ENCODE results near the gene HOXB2.
"Not testable (repeated sequence)": the region's sequence is repeated elsewhere in the genome, so short reads cannot be mapped to it uniquely, and the experiment has no call there.

HOXB2 gene

GRCh38 chr17:48541577-48542113 lies 3.3 kb downstream of the HOXB2 start:
- DNase-seq (ENCODE audit: low read depth in 4 of 4, low spot score in 1 of 4) = peak in 2 of 4 experiments; percentile 12 to 15

- no peak for DNase-seq (ENCODE audit: low read depth in 4 of 4, low spot score in 1 of 4)
Observed at GRCh38 chr17:48541036-48541576, 3.8 kb downstream of the HOXB2 start.

- no peak for DNase-seq (ENCODE audit: low read depth in 4 of 4, low spot score in 1 of 4)
Observed at GRCh38 chr17:48540213-48540612, 4.7 kb downstream of the HOXB2 start.

- DNase-seq (ENCODE audit: low read depth in 4 of 4, low spot score in 1 of 4) = no peak
Observed at GRCh38 chr17:48539177-48539576, 5.7 kb downstream of the HOXB2 start.

GRCh38 chr17:48537316-48537715 lies 7.6 kb downstream of the HOXB2 start:
- DNase-seq (ENCODE audit: low read depth in 4 of 4, low spot score in 1 of 4) = no peak

- DNase-seq (ENCODE audit: low read depth in 4 of 4, low spot score in 1 of 4) = not testable (repeated sequence)
Observed at GRCh38 chr17:48535793-48536559, 8.9 kb downstream of the HOXB2 start.

GRCh38 chr17:48532261-48532660 lies 12.6 kb downstream of the HOXB2 start:
- DNase-seq (ENCODE audit: low read depth in 4 of 4, low spot score in 1 of 4) = no peak

- DNase-seq (ENCODE audit: low read depth in 4 of 4, low spot score in 1 of 4) = no peak
Observed at GRCh38 chr17:48530887-48531272, 14.0 kb downstream of the HOXB2 start, which contains the start of gene HOXB1. HOXB1 (minus strand) TSS chr17:48531011; CDS start chr17:48530904, 107 bp downstream.

- DNase-seq (ENCODE audit: low read depth in 4 of 4, low spot score in 1 of 4) = no peak
Observed at GRCh38 chr17:48530208-48530886, 14.6 kb downstream of the HOXB2 start.

- DNase-seq (ENCODE audit: low read depth in 4 of 4, low spot score in 1 of 4) = no peak
Observed at GRCh38 chr17:48529683-48530009, 15.3 kb downstream of the HOXB2 start.

GRCh38 chr17:48528936-48529682 lies 15.8 kb downstream of the HOXB2 start:
- no peak for DNase-seq (ENCODE audit: low read depth in 4 of 4, low spot score in 1 of 4)

- no peak for DNase-seq (ENCODE audit: low read depth in 4 of 4, low spot score in 1 of 4)
Observed at GRCh38 chr17:48528153-48528935, 16.6 kb downstream of the HOXB2 start.

GRCh38 chr17:48527547-48527932 lies 17.4 kb downstream of the HOXB2 start:
- no peak for DNase-seq (ENCODE audit: low read depth in 4 of 4, low spot score in 1 of 4)

GRCh38 chr17:48526608-48527546 lies 18.0 kb downstream of the HOXB2 start:
- no peak for DNase-seq (ENCODE audit: low read depth in 4 of 4, low spot score in 1 of 4)

- no peak for DNase-seq (ENCODE audit: low read depth in 4 of 4, low spot score in 1 of 4)
Observed at GRCh38 chr17:48523010-48523409, 21.9 kb downstream of the HOXB2 start.

GRCh38 chr17:48522031-48522653 lies 22.8 kb downstream of the HOXB2 start:
- no peak for DNase-seq (ENCODE audit: low read depth in 4 of 4, low spot score in 1 of 4)

- no peak for DNase-seq (ENCODE audit: low read depth in 4 of 4, low spot score in 1 of 4)
Observed at GRCh38 chr17:48520631-48521079, 24.3 kb downstream of the HOXB2 start.

- no peak for DNase-seq (ENCODE audit: low read depth in 4 of 4, low spot score in 1 of 4)
Observed at GRCh38 chr17:48519427-48519826, 25.5 kb downstream of the HOXB2 start.

GRCh38 chr17:48517478-48517877 lies 27.4 kb downstream of the HOXB2 start:
- DNase-seq (ENCODE audit: low read depth in 4 of 4, low spot score in 1 of 4) = no peak

All from stimulated activated CD4-positive, alpha-beta T cell treated with anti-CD3 and anti-CD28 coated beads, Interleukin-1b, Interleukin-23, amount 100 ng/mL, for 24 hours (primary cell).